ENCODE data around the gene DSCAML1.
"Not testable (repeated sequence)": the region's sequence is repeated elsewhere in the genome, so short reads cannot be mapped to it uniquely, and the experiment has no call there.

DSCAML1 gene

DNA sequence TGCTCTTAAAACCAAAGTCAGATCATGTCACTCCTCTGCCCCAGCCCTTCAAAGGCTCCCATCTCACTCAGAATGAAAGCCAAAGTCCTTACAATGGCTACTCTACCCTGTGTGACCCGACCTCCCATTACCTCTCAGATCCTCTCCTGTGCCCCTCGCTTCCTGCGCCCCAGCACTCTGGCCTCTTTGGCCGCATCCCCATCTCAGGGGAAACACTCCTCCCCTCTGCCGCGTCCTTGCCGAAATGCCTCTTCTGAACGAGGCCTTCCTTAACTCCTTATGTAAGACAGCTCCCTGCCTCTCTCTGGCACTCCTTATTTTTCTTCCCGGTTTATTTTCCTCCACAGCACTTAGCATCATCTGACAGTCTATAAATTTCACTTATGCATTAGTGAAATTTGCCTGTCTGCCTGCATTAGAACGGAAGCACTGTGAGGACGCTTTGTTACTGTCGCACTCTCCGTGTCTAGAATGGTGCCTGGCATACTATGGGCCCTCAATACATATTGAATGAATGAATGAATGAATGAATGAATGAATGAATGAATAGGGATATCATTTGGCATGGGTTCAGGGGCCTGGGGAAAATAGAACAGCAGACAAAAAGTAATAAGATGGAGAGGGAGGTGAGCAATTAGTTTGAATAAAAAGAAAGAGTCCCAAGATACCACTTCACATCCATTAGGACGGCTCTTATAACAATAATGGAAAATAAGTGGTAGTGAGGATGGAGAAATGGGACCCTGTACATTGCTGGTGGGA, 331.6 kb downstream of the DSCAML1 start:
- DNase-seq (ENCODE audit: low read depth in 2 of 2) = no peak

DNA sequence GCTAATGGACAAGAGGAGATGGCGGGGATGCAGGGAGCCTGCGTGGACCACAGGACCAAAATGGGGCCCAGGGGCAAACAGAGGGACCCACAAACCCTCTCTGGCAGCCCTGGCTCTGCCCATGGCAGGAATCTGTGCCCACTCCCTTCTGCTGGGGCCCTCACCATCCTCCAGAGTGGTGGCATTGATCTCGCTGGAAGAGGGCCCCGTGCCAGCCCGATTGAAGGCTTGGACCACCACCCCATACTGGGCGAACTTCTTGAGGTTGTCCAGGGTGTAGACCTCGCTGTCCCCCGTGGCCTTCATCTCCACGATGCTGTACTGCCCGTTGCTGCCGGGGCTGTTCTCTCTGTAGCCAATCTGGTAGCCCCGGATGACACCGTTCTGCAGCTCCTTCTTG, 332.2 kb downstream of the DSCAML1 start:
- DNase-seq (ENCODE audit: low read depth in 2 of 2) = no peak

DNA sequence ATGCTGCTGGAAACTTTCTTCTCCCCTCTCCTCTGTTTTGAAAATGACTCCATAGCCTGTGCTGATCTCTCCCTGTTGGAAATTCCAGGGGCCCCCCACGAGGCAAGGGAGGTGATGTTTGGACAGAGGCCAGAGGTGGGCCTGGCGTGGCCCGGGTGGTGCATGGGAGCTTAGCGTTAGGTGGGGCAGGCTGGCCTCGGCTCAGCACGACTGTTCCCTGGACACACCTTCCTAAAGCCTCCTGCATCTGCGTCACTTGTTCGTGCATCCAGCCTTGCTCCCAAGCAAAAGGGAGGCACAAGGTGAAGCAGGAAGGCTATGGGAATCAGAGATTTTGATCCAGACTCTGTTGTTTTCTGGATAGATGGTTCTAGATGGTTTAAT, 334.2 kb downstream of the DSCAML1 start:
- DNase-seq (ENCODE audit: low read depth in 2 of 2) = no peak

DNA sequence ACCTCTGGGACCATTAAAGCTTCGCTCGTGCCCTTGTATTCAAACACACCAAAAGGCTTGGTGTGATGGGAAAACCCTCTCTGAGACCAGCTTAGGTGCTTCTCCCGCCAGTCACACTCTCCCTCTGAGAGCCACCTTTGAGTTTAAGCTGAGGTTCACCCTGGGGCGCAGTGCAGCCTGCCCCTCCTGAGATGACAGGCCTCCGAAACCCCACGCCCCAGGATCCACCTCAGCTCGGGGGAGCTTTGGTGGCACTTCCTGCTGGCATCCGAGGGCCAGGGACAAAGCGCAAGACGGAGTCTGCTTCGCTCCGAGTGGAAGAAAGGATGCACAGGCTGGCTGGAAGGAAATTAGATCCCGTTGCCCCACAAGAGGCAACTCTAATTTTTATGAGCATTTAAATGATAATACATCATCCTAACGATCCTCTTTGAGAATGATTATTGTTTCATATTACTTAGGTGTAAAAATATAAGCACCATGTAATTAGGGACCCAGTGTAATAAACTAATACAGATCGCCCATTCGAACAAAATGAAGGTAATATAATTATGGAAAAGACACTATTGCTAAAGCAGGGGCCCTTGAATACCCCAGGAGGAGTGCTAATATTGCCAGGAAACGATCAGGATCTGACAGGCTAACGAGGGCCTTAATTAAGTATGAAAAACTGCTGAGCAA, 334.7 kb downstream of the DSCAML1 start:
- DNase-seq (ENCODE audit: low read depth in 2 of 2) = no peak

DNA sequence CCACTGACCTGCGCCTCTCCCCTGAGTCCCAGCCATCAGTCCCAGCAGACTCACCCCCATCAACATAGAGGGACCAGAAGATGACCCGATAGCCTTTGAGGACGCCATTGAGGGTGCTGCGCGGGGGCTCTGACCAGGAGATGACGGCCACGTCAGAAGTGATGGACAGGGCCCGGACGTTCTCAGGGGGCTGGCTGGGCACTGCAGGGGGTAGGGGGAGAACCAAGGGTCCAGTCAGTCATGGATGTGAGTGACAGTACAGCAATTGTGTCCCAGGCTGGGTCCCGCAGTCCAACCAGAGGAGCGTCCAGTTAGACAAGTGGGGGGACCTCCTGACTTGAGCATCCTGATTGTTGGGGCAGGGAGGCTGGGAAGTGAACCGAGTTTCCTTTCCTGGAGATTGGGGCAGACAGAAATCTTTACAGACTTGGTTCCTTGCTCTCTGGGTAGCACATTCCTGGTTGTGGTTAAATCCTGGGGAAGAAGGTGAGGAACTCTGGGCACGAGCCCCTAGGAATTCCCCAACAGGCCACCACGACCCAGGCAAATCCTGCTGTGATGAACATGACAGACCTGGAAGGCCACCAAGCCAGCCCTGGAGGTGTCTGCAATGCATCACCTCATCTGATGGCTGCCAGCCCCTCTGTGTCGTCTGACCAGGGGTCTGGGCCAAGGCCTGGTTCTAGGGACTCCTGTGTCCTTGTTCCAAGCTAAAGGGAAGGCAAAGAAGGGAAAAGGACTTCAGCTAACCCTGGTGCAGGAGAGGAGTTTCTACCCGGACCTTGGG, 335.4 kb downstream of the DSCAML1 start:
- DNase-seq (ENCODE audit: low read depth in 2 of 2) = no peak

DNA sequence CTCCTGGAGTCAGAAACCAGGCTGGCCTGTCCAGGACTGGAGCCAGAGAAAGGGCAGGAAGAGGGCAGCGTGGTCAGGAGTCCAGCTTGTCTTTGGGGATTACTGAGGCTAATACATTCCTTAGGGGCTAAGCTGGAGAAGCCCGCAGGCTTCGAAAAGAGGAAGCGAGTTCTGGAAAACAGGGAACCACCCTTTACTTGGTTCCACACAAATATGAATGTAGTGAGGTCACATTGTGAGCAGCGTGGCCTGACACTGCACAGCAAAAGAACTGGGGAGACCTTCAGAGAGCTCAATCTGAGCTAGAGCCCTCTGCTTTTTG, 337.1 kb downstream of the DSCAML1 start:
- DNase-seq (ENCODE audit: low read depth in 2 of 2) = no peak

DNA sequence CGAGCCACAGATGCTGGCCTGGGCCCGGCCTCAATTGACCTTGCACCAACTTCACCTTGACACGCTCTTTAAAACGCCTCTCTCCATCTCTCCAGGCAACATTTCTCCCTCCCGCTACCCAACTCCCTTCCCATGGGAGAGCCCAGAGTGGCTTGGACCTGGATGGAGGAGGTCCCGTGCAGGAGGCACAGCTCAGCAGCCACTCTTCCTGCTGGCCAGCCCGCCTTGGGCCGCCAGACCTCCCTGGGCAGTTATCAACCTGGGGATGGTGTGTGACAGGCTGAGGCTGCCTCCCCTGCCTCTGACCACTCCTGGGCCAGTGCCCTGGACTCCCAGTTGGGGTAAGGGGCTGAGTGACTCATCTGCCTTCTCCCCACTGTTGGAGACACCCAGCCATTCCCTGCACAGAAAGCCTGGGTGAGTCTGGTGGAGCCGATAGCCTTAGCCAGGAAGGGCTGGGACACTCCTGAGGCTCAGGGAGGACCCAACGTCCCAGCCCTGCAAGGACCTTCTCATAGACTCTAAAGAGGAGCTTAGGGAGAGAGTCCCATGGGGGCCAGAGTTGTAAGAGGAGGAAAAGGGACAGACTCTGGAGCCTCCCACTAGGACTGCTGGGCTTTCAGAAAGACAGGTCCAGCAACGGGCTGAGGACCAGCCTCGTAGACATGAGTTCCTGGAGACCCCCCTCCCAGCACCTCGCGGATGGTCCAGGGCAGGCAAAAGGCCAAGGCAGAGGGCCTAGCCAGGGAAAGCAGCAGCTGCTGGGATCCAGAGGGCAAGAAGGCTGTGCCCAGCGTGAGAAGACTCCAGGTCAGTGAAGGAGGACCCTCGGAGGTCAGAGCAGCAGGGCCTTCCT, 337.7 kb downstream of the DSCAML1 start:
- DNase-seq (ENCODE audit: low read depth in 2 of 2) = no peak

DNA sequence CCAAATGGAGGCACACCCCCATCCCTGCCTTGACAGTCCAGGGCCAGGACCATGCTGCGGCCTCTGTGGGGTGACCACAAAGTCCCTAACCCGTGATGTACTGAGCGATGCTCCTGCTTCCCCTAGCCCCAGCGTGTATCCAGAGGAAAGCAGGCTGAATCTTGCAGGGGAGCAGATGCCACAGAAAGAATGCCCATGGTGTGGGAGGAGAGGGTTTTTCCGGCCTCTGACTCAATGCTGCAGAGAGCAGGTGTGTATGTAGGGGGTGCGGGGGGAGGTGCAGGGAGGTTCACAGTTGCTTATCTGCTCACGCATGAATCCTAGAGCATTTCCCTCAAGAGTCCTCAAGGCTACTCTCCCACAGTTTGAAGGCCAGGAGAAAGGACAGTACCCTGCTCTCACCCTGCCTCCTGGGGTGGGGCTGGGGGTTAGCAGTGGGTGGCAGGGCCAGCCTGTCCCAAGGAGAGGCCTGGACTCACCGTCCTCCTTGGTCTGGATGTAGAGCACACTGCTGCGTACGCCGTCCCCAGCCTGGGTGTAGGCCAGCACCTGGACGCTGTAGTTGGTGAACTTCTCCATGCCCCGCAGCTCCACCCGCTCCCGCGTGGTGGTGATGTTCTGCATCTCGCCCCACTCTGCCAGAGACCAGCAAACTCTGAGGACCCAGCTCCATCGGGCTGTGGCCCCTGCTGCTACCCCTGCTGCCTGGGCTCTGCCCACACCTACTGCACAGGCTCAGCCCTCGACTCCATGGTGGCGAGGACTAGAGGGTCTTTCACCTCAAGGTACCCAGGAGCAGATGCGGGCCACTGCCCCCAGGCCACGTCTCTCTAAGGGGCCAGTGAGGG, 338.5 kb downstream of the DSCAML1 start:
- peak; percentile 30 to 42 for DNase-seq (ENCODE audit: low read depth in 2 of 2)

DNA sequence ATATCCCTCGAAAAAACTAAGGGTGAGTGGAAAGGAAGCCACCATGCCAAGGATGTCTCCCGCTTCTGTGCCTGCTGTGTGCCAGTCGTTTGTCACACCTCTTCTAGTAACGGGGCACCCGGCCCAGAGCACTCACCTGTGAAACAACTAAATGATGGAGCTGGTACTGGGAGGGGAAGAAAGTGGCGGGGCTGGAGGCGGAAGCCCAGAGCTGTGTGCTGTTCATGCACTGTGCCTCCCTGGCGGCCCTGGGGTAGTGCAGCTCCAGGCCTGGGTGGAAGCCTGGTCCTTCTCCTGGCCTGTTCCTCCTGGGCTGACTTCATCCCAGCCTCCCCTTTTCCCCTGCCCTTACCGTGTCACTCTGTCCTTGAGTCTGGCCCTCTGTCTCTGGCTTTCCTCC, 339.2 kb downstream of the DSCAML1 start:
- DNase-seq (ENCODE audit: low read depth in 2 of 2) = no peak

DNA sequence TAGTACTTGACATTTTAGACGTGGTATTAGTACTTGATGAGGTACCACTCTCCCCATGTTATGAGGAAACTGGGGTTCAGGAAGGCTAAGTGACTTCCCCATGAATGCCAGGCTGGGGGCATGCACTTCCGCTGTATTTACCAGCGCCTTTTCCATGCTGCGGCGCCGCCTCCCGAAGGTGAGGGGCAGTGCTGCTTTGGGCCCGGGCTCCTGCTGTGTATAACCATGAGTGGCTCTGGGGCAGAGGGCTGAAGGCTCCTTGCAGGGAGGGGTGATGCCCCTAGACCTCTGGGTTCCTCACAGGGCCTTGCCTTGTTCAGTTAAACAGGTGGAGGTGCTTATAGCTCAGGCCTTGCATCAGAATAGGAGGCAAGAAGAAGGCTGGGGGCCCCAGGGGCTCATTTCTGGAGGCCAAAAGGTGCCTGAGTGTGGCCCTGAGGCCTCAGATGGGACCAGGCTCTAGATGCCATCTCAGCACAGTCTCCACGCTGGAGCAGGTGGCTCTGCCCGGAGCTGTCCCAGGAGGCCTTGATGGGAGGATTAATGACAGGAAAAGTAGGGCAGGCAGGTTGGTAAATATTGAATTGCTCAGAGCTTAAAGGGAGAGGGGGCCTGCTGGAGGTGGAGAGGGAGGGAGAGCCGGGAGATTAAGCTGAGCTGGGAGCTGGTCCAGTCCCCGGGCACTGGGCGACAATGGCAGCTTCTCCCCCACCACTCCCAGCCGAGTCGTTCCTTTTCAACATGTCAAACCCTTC, 339.8 kb downstream of the DSCAML1 start:
- DNase-seq (ENCODE audit: low read depth in 2 of 2) = no peak

DNA sequence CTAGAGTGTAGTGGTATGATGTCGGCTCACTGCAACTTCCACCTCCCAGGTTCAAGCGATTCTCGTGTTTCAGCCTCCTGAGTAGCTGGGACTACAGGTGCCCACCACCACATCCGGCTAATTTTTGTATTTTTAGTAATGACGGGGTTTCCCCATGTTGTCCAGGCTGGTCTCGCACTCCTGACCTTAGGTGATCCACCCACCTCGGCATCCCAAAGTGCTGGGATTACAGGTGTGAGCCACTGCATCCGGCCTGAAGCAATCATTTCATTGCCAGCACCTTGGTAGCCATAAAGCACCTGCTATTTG, 340.3 kb downstream of the DSCAML1 start:
- DNase-seq (ENCODE audit: low read depth in 2 of 2) = not testable (repeated sequence)

DNA sequence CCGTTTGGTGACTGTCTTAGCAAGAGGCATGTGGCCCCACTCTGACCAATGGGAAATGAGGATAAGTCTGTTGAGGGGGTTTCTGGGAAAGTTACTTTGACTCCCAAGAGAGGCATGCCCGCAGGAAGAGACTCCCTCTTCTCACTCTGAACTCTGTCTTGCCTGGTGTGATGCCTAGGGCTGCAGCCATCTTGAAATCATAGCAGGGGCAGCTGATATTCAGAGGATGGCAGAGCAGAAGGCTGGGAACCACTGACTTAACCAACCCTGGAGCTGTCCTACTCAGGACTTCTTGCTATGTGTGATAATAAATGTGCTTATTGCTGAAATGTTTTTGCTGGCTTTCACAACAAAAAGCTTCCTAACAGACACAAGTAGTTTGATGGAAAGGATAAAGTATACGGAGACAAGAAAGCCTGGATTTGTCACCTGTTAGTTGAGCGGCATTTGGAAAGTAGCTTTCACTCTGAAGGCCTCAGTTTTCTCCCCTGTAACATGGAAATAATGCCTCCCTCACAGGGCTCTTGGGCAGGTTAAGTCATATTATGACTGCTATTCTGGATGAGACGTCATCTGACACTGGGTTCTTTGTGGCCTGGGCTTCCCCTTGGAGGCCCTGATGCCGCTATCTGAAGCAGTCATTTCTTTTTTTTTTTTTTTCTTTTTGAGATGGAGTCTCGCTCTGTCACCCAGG, 340.8 kb downstream of the DSCAML1 start:
- DNase-seq (ENCODE audit: low read depth in 2 of 2) = peak in 1 of 2 donors; percentile 44

DNA sequence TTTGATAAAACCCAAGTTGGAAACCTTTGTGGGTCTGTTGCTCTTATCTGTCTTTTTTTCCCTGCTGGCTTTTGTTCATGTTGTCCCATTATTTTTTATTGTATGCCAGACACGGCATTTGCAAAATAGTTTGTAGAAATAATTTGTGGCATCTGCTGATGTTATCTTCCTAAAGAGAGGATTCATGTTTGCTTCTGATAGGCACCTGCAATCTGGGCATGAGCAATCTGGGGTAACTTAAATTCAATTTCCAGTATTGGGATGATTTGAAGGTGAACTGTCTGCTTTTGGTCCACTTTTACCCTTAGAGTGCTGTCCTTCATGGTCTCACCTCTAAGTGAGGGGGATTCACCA, 342.5 kb downstream of the DSCAML1 start:
- no peak for DNase-seq (ENCODE audit: low read depth in 2 of 2)

DNA sequence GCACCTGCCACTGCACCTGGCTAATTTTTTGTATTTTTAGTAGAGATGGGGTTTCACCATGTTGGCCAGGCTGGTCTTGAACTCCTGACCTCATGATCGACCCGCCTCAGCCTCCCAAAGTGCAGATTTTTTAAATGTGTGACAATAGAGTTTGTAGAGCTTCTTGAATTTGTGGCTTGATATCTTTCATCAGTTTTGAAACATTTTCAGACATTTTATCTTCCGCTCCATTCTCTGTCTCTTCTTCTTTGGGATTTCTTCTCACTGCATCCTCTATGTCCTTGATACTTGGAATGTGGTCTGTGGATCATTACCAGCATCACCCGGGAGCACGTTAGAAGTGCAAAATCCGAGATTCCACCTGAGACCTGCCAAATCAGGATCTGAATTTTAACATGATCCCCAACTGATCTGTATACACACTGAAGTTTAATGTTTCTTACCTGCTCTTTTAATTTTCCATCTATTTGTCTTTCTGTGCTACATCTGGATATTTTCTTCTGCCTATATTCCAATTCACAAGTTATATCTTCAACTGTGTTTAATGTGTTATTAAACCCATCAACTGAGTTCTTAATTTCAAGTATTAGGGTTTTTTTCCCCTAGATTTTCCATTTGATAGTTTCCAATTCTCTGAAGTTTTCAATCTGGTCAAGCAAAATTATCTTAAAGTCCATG, 343.0 kb downstream of the DSCAML1 start:
- DNase-seq (ENCODE audit: low read depth in 2 of 2) = no peak

DNA sequence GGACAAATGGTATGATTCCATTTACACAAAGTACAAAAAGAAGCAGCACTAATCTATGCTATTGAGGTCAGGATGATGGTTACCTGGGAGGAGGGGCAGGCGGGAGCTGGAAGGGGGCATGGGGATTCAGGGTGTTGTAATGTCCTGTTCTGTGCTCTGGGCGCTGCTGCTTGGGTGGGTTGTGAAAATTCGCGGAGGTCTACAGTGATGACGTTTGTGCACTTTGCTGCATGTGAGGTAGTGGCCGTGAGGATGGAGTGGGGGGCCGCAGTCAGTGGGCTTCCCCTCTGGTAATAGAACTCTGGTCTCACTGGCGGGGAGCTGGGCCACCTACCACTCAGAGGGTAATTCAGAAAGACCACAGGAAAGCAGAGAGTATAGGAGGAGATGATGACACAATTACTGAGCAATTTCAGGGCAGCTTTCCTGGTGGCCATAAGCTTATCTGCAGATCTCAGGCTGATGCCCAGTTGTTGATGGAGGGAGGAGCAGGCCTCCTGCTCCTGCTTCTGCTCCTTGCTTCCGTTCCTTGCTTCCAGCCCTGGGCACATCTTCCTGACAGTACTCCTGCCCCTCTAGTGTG, 347.8 kb downstream of the DSCAML1 start:
- DNase-seq (ENCODE audit: low read depth in 2 of 2) = no peak

DNA sequence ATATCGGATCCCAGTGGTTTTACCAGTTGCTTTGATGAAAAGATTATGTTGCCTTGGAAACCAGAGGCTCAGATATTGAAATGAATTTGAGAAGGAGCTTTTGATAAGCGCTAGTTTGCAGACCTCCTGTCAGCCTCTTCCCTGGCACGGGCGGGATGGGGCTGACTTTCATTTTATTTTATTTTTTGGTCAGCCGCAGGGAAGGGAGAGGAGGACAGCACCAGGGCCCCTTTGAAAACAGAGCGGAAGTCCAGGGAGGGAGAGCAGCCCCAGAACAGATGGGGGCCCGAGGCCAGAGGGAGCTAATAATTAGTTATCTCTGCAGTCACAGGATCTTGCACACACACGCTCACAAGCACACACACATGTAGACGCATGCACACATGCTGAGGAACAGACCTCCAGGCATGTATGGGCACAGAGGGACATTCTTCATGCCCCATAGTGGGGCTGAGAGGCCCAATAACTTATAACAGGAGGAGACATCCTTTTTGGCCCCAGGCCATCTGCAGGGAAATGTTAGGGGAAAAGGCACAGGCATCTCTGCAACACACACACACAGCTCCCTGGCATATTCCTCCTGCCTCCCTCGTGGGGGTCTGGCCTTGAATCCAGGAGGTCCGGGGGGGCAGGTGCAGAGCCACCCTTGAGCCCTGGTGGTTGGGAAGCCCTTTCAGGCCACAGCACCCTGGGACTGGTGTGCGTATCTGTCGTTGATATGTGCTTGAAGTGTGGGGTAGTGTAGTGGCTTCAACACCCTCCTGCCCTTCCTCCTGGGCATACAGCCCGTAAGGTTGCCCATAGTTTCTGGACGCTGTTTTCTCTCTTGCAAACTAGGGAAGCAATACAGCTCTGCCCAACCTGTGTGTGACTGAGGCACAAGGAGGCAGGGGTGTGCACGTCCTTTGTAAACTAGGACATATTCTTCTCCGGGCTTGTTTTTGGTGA, 352.0 kb downstream of the DSCAML1 start:
- DNase-seq (ENCODE audit: low read depth in 2 of 2) = no peak

DNA sequence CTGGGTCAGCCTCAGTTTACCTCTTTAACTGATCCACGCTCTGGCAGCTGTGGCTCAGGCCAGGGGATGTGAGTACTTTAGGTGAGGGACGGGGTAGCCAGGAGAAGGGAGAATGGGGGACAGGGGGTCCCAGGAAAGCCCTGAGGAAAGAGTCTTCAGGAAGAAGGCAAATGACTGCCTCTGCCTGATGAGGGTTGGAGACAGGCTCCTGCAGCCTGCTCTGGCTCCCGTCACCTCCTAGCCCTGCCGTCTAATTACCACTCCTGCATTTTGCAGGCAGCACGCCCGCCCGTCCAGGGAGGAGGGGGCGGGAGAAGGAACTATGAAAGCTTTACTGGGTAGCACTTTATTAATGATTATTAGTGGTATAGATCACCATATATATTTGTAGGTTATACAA, 352.8 kb downstream of the DSCAML1 start:
- DNase-seq (ENCODE audit: low read depth in 2 of 2) = no peak
